GM12892 (cell line): ENCODE measurements around the gene ADAMTS8.

Source experiments
- DNase-seq: peaks from one replicate; pipeline ENCODE4 v3.0.0; 2011; ENCODE audit not compliant: insufficient read length
- FAIRE-seq: peaks from 2 replicates; lab custom pipeline; 2011; peaks lifted over from hg19 to GRCh38; lab: Jason Lieb, UNC
- POLR2A ChIP-seq: IDR thresholded peaks from 2 replicates; pipeline ENCODE4 v1.6.1; 2011; ENCODE audit warnings: low read depth, low read length, control low read depth
- POLR2AphosphoS5 ChIP-seq: IDR thresholded peaks from 2 replicates; pipeline ENCODE4 v1.6.1; 2011; ENCODE audit warnings: low read depth, low read length, control low read depth
- TAF1 ChIP-seq: IDR thresholded peaks from 2 replicates; pipeline ENCODE4 v1.6.1; 2011; ENCODE audit warnings: low read depth, mild to moderate bottlenecking, control low read depth, low read length, borderline replicate concordance

Gene ADAMTS8

DNA sequence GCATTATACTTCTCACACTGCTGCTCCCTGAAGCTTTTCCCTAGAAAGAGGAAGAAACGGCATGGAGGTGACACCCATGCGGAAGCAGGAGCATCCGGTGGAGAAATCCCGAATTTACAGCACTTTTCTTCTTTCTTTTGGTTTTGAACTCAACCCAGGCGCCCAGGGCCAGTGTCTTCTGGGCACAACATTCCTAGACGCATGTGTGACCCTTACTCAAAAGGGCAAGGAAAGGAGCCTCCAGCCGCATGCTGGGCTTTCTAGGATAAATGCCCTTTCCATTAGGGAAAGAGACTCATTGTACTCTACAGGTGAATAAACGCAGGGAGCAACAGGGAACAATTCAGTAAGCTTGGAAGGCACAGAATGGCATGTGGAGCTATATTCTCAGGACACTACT lies 19.5 kb downstream of the ADAMTS8 start:
- no peak for TF ChIP-seq POLR2A
- TF ChIP-seq POLR2AphosphoS5, result no peak
- no peak for TF ChIP-seq TAF1
- no peak for FAIRE-seq
- no peak for DNase-seq

DNA sequence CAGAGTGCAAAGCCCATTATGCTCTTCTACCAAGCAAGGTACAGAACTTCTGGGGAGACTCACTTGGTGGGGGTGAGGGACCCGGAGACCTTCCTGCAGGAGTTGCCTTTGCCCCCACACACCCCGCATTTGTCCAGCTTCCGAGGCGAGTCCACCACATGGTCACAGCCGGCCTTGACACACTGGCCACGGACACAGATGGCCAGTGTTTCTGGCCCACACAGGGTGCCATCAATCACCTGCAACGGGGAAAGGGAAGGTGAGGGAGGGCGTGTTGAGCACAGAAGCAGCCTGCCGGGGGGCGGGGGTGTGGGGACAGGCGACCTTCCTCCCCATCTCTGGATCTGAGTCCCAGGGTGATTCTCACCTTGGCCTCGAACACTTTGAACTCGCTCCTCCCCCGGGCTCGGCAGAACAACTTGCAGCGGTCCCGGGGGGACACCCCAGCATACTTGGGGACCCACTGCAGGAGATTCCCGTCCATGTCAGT lies 20.0 kb downstream of the ADAMTS8 start:
- no peak for FAIRE-seq

DNA sequence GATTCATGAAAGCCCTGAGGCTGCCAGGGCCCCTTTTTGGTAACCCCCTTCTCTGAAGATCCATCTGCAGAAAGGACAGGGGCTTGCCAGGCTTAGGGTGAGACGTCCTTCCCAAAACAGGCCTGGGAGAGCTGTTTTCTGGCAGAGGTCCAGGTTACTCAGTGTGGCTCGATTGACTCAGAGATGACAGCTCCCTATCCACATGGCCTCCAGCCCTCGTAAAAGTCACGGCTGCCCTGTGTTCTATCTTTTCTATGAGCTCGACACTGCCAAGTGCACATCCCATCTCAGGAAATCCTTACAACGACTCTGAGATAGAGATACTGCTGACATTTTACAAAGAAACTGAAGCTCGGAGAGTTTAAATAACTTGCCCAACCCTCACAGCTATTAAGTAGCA lies 20.4 kb downstream of the ADAMTS8 start:
- FAIRE-seq (no peak), DNase-seq (no peak)
- TF ChIP-seq TAF1 (no peak), POLR2A (no peak), POLR2AphosphoS5 (no peak)

More for the DNA sequence above, 20.0 kb downstream of the ADAMTS8 start:
- TF ChIP-seq TAF1, result no peak
- TF ChIP-seq POLR2AphosphoS5, result no peak
- TF ChIP-seq POLR2A, result no peak
- no peak for DNase-seq

GRCh38 chr11:130405428-130405827 lies 23.0 kb downstream of the ADAMTS8 start:
- DNase-seq (no peak), FAIRE-seq (no peak)
- TF ChIP-seq POLR2AphosphoS5, result no peak
- TF ChIP-seq TAF1, result no peak
- TF ChIP-seq POLR2A, result no peak

DNA sequence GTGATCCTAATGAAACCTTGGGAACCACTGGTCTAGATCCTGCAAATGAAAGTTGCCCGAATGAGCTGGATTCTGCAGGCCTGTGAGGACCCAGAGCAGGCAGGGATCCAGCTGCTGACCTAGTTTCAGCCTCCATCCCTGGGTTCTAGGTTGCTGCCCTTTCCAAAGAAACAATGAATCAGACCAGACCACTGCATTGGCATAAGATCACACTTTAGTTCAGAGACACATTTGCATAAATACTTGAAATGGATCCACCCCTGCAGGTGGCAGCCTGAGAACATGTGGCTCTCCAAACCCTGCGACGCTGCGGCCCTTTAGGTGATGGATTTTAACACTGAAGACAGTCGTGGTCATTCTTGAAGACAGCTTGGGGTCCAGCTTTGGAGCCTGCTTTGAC lies 23.7 kb downstream of the ADAMTS8 start:
- TF ChIP-seq POLR2A, result no peak
- no peak for TF ChIP-seq POLR2AphosphoS5
- no peak for TF ChIP-seq TAF1
- FAIRE-seq (no peak), DNase-seq (no peak)

DNA sequence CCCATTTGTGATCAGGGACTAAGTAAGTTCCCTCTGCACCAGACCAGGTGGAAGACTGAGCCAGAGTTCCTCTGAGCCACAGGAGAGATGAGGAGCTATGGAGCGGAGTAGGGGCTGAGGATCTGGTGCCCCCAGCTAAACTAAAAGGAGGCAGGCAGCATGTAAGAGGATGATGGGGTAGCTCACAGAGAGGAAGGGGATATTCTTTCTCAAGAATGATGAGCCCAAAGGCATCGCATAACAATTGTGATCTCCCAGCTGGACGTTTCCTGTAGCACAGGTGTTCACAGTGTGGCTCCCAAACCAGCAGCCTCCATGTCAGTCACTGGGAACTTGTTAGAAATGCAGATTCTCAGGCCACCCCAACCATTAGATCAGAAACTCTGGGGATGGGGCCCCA lies 24.4 kb downstream of the ADAMTS8 start:
- DNase-seq, result no peak
- FAIRE-seq, result no peak

GRCh38 chr11:130403271-130403804 lies 25.1 kb downstream of the ADAMTS8 start:
- DNase-seq (no peak), FAIRE-seq (no peak)
- TF ChIP-seq POLR2A (no peak), TAF1 (no peak), POLR2AphosphoS5 (no peak)

More for the DNA sequence above, 24.4 kb downstream of the ADAMTS8 start:
- no peak for TF ChIP-seq POLR2AphosphoS5
- no peak for TF ChIP-seq POLR2A
- TF ChIP-seq TAF1, result no peak

DNA sequence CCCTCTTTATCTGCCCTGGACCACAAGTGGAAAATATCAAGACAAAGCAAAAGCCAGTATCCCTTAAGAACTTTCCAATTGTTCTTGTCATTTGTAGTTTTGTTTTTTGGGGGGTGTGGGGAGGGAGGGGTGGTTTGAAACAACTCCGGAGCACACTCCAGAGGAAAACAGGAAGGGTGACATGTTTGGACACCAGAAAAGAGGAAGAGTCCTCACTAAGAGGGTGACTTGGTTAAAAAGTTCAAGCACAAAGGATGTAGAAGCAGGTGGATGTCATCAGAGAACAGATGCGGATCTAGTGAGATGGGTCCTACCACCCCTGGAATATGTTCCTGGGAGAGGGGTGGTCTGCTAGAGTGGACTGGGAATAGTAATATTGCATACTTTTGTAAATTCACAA lies 25.8 kb downstream of the ADAMTS8 start:
- no peak for FAIRE-seq
- no peak for TF ChIP-seq POLR2AphosphoS5
- TF ChIP-seq TAF1, result no peak
- no peak for TF ChIP-seq POLR2A
- no peak for DNase-seq

GRCh38 chr11:130400781-130401483 lies 27.5 kb downstream of the ADAMTS8 start:
- no peak for TF ChIP-seq TAF1
- no peak for TF ChIP-seq POLR2A
- TF ChIP-seq POLR2AphosphoS5, result no peak
- no peak for DNase-seq
- no peak for FAIRE-seq

- no peak for DNase-seq
These were observed 29.2 kb downstream of the ADAMTS8 start for GRCh38 chr11:130399196-130399595.

GRCh38 chr11:130397780-130398179 lies 30.6 kb downstream of the ADAMTS8 start:
- DNase-seq (no peak), FAIRE-seq (no peak)
- TF ChIP-seq POLR2A, result no peak
- TF ChIP-seq POLR2AphosphoS5, result no peak
- TF ChIP-seq TAF1, result no peak

More at GRCh38 chr11:130399196-130399595, 29.2 kb downstream of the ADAMTS8 start:
- no peak for FAIRE-seq
- TF ChIP-seq TAF1 (no peak), POLR2AphosphoS5 (no peak), POLR2A (no peak)

- DNase-seq, result no peak
- TF ChIP-seq POLR2AphosphoS5 (no peak), TAF1 (no peak), POLR2A (no peak)
- no peak for FAIRE-seq
These were observed 31.4 kb downstream of the ADAMTS8 start for GRCh38 chr11:130396965-130397364.

DNA sequence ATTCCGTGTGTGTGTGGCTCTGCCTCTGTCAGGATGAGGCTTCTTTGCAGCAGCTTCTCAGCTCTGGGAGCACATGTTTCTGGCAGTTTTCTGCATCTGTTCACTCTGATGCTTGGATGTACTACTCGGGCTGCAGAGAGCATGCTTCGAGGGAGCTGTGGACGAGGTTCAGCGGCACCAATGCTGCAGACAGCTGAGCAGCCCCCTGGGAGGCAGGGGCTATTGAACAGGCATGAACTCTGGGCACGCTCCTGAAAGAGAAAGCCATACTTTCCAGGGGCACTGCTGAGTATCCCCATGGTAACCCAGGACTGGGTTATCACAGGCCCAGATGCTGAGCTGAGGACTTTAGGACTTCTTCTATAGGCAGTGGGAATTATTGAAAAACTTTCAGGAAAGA lies 33.8 kb downstream of the ADAMTS8 start:
- no peak for FAIRE-seq
- no peak for DNase-seq
- TF ChIP-seq POLR2A (no peak), POLR2AphosphoS5 (no peak), TAF1 (no peak)

DNA sequence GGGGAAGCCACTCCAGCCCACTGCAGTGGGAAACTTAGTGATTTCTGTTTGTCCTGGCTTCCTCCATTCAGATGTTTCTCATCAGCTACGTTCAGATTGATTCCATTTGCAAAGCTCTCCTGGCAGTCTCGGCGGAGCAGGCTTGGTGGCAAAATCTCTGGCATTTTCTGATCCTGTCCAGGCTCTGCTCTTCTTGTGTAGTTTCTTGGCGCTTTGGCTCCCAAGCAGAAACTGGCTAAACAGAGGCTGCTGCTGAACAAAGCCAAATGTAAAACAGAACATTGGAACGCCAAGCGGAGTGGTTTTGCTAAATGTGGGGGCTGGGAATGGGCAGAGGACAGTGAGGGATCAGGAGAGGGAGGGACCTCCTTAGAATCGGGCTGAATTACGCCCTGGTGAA lies 36.7 kb downstream of the ADAMTS8 start:
- no peak for FAIRE-seq
- TF ChIP-seq TAF1, result no peak
- no peak for TF ChIP-seq POLR2AphosphoS5
- TF ChIP-seq POLR2A, result no peak
- DNase-seq, result no peak
